M059J (cell line): ENCODE measurements around the gene HYI. TPM values are rescaled to one million over a fixed set of nuclear protein-coding genes. Genes with fewer than 3 reads are reported as not detected.

Experiments
- total RNA-seq: library from RNA; depleted of rRNA; stranded (reverse); fragments of >200 nt; shearing (Covaris generic); gene quantifications from 2 replicates; pipeline ENCODE4 v1.2.3, GENCODE V29; 2014; rRNA removed

HYI gene
- total RNA-seq, 1 experiment from 2014 or later, result 50.9 TPM

Other genes starting within 250 kb of the HYI start
- gene TMEM125, start 183.9 kb downstream of the HYI start, total RNA-seq, result not detected in 2 replicates
- not detected in 2 replicates for gene C1orf210, start 168.3 kb downstream of the HYI start, total RNA-seq
- gene TIE1, start 152.9 kb downstream of the HYI start, total RNA-seq, result 2.0 and 3.3 TPM in 2 replicates
- not detected in 2 replicates for gene MPL, start 116.1 kb downstream of the HYI start, total RNA-seq
- gene CDC20, start 95.0 kb downstream of the HYI start, total RNA-seq, result 273 and 274 TPM in 2 replicates
- gene ELOVL1, start 85.9 kb downstream of the HYI start, total RNA-seq, result 152 and 164 TPM in 2 replicates
- gene MED8, start 64.1 kb downstream of the HYI start, total RNA-seq, result 113 and 121 TPM in 2 replicates
- gene SZT2, start 64.0 kb downstream of the HYI start, total RNA-seq, result 9.4 and 15.2 TPM in 2 replicates
- gene PTPRF, start 77.0 kb upstream of the HYI start, total RNA-seq, result 17.0 and 31.1 TPM in 2 replicates
- 20.1 and 28.4 TPM in 2 replicates for gene KDM4A, start 196.2 kb upstream of the HYI start, total RNA-seq